NCI-H2107 treated with DMSO at 0.1 percent for 48 hours (cell line): ENCODE data around the gene PARP2.
"Not testable (repeated sequence)": the region's sequence is repeated elsewhere in the genome, so short reads cannot be mapped to it uniquely, and the experiment has no call there.

ENCODE experiments used
- DNase-seq: peaks from one replicate; lab custom pipeline; 2025; ENCODE audit not compliant: unreplicated experiment; lab: John Stamatoyannopoulos, UW

Gene PARP2

DNA sequence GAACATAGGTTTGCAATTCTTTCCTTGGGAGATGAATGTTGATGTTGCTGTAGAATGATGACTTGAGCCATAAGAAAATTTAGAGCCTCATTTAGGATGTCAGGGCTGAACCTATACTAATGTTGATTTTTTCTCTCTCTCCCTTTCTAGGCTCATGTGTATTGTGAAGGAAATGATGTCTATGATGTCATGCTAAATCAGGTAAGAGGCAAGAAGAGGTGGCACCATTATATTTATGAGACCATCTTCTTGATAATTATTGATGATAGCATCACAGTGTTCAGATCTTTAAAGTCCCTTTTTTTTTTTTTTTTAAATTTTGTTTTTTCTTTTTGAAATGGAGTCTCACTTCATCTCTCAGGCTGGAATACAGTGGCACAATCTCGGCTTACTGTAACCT is 3.3 kb downstream of the PARP2 start:
- DNase-seq = no peak

- DNase-seq = no peak
Observed at GRCh38 chr14:20347747-20348146, 4.3 kb downstream of the PARP2 start.

- no peak for DNase-seq
Observed at GRCh38 chr14:20350282-20350681, 6.8 kb downstream of the PARP2 start.

DNA sequence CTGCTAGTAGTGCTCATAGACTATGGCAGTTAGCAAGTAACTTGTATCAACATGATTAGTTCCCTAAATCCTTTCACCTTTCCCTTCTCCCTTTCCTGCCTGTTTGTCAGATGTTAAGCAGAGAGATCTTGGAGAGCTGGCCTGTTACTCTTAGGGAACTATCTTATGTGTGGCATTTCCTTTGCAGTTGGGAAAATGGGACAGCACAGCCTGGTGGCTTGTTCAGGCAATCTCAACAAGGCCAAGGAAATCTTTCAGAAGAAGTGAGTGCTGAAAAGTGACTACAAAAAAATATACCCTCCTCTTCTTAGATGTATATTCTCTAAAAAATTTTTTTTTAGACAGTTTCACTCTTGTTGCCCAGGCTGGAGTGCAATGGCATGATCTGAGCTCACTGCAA is 7.4 kb downstream of the PARP2 start:
- DNase-seq = no peak

- DNase-seq = no peak
Observed at GRCh38 chr14:20356422-20356821, 13.0 kb downstream of the PARP2 start.

DNA sequence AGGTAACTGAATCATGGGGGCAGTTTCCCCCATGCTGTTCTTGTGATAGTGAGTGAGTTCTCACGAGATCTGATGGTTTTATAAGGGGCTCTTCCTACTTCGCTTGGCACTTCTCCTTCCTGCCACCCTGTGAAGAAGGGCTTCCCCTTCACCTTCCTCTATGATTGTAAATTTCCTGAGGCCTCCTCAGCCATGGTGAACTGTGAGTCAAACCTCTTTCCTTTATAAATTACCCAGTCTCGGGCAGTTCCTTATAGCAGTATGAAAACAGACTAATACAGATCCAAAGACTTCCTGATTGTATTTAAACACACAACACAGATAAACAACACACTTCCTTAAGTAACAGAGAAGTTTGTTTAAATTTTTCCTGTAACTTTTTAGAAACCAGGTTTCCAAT is 15.0 kb downstream of the PARP2 start:
- not testable (repeated sequence) for DNase-seq

DNA sequence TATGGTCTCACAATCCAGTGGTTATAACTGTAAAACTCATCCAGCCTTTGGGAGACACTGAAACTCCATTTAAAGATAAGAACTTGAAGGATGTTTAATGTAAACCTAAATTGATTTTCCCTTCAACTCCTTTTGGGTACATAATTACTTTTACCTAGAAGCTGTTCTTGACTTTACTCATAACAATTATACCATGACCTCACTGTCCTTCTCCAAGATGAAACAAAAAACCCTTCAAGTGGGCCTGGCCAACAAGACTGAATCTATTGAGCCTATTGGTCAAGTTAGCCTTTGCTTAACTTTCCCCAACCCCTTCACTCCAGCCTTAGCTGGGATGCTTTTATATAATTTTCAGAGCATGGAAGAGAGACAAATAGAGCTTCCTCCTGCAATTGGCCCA is 22.5 kb downstream of the PARP2 start:
- no peak for DNase-seq

DNA sequence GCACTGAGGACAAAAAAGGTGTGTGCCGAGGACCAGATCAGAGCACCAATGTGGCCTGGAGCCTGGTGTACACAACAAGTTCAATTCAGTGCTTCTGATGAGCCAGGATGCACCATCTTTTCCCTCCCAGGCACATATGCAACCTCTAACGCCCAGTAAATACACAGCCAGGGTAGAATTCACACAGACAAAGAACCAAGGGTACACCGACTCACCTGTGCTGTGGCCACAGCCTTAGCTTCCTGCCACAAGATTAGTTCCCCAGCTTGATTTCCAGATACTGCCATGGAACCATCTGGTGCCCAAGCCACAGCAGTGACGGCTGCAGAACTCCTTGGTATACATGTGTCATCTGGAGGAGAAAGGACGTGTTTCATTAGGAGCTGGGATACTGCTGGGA is 29.4 kb downstream of the PARP2 start:
- DNase-seq = no peak

DNA sequence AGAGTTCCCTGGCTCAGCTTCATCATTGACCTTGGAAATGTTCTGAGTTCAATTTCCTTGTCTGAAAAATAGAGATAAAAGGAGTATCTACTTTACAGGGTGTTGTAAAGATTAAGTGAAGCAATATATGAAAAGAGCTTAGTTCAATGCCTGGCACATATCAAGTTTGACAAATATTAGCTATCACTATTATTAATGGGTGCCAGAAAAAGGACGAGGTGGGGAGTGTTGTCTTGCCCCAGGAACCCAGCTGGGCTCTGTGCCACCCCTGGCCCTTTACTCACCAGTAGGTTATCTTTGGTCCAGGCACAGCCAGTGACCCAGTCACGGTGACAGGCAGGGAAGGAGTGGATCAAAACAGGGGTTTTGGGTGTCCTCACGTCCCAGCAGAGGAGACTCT is 32.0 kb downstream of the PARP2 start:
- no peak for DNase-seq

GRCh38 chr14:20376071-20376588 is 32.7 kb downstream of the PARP2 start:
- no peak for DNase-seq

- no peak for DNase-seq
Observed at GRCh38 chr14:20377171-20377570, 33.7 kb downstream of the PARP2 start.

DNA sequence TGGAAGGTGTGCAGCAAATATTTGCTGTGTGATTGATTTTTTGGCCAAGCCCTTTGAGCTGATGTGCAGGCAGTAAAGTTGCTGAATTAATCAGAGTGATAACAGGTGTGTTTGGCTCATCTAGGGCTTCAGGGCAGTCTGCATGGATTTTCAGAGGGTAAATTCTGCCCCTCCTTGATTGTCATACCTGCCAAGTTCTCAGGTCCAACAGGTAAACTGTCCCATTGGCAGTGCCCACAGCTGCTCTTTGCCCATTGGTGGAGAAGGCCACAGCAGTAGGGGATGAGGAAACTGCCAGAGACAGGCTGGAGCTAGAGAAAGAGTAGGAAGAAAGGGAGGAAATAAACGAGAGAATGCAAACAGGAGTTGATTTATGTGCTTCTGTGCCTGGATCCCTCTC is 36.3 kb downstream of the PARP2 start:
- DNase-seq = no peak

- DNase-seq = no peak
Observed at GRCh38 chr14:20380681-20381080, 37.2 kb downstream of the PARP2 start.

DNA sequence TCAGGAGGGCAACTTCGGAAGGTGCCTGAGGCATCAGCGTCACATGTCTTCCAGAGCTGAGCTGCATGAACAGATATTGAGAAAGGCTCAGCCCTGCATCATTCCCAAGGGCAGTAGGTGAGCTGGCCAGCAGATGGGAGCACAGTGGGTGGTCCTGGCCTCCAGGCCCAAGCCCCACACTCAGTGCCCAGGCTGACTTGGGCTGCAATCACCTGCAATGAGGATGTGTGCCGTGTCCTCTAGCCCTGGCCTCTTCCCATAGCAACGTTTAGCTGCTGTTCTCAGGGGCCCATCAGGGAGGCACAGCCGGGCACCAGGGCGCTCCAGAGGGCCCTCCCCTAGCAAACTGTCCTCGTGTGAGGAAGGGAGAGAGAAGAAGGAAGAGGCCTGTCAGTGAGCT is 37.9 kb downstream of the PARP2 start:
- DNase-seq = no peak

GRCh38 chr14:20382526-20382925 is 39.1 kb downstream of the PARP2 start:
- DNase-seq = no peak

GRCh38 chr14:20383032-20383431 is 39.6 kb downstream of the PARP2 start:
- DNase-seq = no peak

DNA sequence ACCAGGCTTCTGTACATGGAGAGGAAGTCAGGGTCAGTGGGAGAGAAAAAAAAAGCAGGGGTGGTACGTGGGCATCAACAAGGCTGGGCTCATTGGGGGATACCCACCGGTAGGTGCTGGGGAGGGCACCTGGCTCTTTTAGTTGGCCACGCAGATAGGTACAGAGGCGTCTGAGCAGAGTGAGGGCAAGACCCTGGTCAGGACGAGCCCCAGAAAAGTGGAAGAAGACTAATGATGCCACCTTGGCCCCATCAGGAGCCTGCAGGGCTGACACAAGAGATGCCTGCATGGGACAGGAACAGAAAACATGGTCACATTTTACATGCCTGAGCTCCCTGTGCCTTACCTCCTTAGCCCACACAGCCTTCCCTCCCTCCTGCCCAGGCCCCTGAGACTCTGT is 40.2 kb downstream of the PARP2 start:
- no peak for DNase-seq

GRCh38 chr14:20384321-20384720 is 40.9 kb downstream of the PARP2 start:
- no peak for DNase-seq

DNA sequence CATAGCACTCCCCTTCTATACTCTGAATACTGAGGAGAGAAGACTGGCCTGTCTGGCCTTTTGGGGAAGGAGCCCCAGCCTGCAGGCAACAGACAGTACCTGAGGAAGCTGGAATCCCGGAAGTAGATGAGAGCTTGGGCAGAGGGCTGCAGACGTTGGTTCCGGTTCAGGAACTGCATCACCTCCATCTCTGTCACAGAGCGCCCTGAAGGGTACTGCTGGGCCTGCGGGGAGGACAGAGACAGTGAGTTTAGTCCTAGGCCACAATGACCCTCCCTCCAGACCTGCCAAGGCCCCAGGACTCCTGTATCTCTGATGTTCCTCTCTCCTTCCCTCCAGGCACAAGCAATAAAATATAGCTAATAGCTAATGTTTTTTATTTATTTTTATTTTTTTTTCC is 41.5 kb downstream of the PARP2 start:
- no peak for DNase-seq

GRCh38 chr14:20386276-20386855 is 42.9 kb downstream of the PARP2 start:
- DNase-seq = no peak

GRCh38 chr14:20387576-20387975 is 44.1 kb downstream of the PARP2 start:
- DNase-seq = no peak

DNA sequence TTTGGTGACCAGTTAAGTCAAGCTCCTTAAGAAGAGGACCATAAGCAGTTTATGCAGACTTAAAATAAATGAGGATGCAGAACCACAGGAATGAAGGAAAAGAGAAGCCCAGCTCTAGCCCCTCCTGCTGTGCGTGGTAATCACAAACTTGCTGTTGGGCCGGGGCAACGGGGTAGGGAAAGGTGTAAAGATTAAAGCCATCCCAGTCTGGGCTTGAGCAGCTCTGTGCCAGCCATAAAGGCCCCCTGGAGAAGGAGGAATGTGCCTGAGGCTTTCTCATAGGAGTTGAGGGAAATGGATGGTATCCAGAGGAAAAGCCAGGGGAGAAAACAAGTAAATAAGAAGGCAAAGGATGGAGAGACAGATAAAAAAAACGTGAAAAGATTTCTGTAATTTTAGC is 44.7 kb downstream of the PARP2 start:
- no peak for DNase-seq

- DNase-seq = no peak
Observed at GRCh38 chr14:20391505-20391904, 48.1 kb downstream of the PARP2 start.

DNA sequence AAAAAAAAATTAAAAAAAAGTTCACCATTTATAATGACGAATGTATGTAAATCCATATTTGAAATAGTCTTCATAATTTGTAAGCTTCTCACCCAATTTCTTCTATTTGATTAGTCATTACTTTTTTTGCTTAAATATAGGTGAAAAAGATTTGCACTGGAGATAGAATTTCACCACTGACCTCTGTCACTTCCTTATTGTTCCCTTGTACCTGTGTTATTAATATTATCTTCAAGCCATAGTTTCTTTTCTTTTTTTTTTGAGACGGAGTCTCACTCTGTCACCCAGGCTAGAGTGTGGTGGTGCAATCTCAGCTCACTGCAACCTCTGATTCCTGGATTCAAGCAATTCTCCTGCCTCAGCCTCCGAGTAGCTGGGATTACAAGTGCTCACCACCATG is 54.1 kb downstream of the PARP2 start:
- no peak for DNase-seq
